Measurements from ENCODE around the gene RSPO3.
"Not testable (repeated sequence)": the region's sequence is repeated elsewhere in the genome, so short reads cannot be mapped to it uniquely, and the experiment has no call there.

The RSPO3 gene

GRCh38 chr6:127118298-127119101 is at the start of gene RSPO3:
RSPO3 (plus strand) TSS chr6:127118671; CDS start chr6:127119193, 522 bp downstream.
- DNase-seq = no peak

GRCh38 chr6:127069659-127070279 is 48.7 kb upstream of the RSPO3 start:
- DNase-seq = no peak

GRCh38 chr6:127073222-127073621 is 45.2 kb upstream of the RSPO3 start:
- no peak for DNase-seq

GRCh38 chr6:127076466-127076865 is 42.0 kb upstream of the RSPO3 start:
- DNase-seq = no peak

GRCh38 chr6:127077886-127078285 is 40.6 kb upstream of the RSPO3 start:
- DNase-seq = no peak

GRCh38 chr6:127078669-127079068 is 39.8 kb upstream of the RSPO3 start:
- DNase-seq = no peak

GRCh38 chr6:127079681-127080080 is 38.8 kb upstream of the RSPO3 start:
- no peak for DNase-seq

GRCh38 chr6:127080081-127080480 is 38.4 kb upstream of the RSPO3 start:
- DNase-seq = no peak

GRCh38 chr6:127083231-127083962 is 35.1 kb upstream of the RSPO3 start:
- no peak for DNase-seq

- no peak for DNase-seq
Observed at GRCh38 chr6:127083963-127084310, 34.5 kb upstream of the RSPO3 start.

- no peak for DNase-seq
Observed at GRCh38 chr6:127085181-127085580, 33.3 kb upstream of the RSPO3 start.

GRCh38 chr6:127090051-127090450 is 28.4 kb upstream of the RSPO3 start:
- no peak for DNase-seq

- DNase-seq = no peak
Observed at GRCh38 chr6:127092466-127092865, 26.0 kb upstream of the RSPO3 start.

- DNase-seq = no peak
Observed at GRCh38 chr6:127094791-127095190, 23.7 kb upstream of the RSPO3 start.

- no peak for DNase-seq
Observed at GRCh38 chr6:127096167-127096566, 22.3 kb upstream of the RSPO3 start.

GRCh38 chr6:127097442-127097841 is 21.0 kb upstream of the RSPO3 start:
- DNase-seq = not testable (repeated sequence)

- no peak for DNase-seq
Observed at GRCh38 chr6:127100510-127101140, 17.8 kb upstream of the RSPO3 start.

- no peak for DNase-seq
Observed at GRCh38 chr6:127102299-127102698, 16.2 kb upstream of the RSPO3 start.

GRCh38 chr6:127102859-127103258 is 15.6 kb upstream of the RSPO3 start:
- DNase-seq = no peak

GRCh38 chr6:127103482-127103881 is 15.0 kb upstream of the RSPO3 start:
- no peak for DNase-seq

GRCh38 chr6:127107916-127108315 is 10.6 kb upstream of the RSPO3 start:
- DNase-seq = no peak

- DNase-seq = no peak
Observed at GRCh38 chr6:127110712-127111111, 7.8 kb upstream of the RSPO3 start.

GRCh38 chr6:127111526-127111925 is 6.9 kb upstream of the RSPO3 start:
- no peak for DNase-seq
